GM18907 (cell line): ENCODE data around the gene LAIR2.
"Not testable (repeated sequence)": the region's sequence is repeated elsewhere in the genome, so short reads cannot be mapped to it uniquely, and the experiment has no call there.

Experiments used
- ATAC-seq: cut with Tn5 transposase; IDR thresholded peaks from one replicate; pipeline ENCODE4 v1.9.1; 2021; ENCODE audit warnings: mild to moderate bottlenecking, moderate library complexity; ENCODE audit not compliant: unreplicated experiment

LAIR2 gene

GRCh38 chr19:54492568-54492967 is 10.1 kb upstream of the LAIR2 start:
- no peak for ATAC-seq

GRCh38 chr19:54493056-54493455 is 9.6 kb upstream of the LAIR2 start:
- ATAC-seq = not testable (repeated sequence)

GRCh38 chr19:54493967-54494585 is 8.6 kb upstream of the LAIR2 start:
- ATAC-seq = no peak

GRCh38 chr19:54495284-54495683 is 7.3 kb upstream of the LAIR2 start:
- not testable (repeated sequence) for ATAC-seq

GRCh38 chr19:54497747-54498450 is 4.7 kb upstream of the LAIR2 start:
- ATAC-seq = not testable (repeated sequence)

- not testable (repeated sequence) for ATAC-seq
These were observed 4.2 kb upstream of the LAIR2 start for GRCh38 chr19:54498451-54498772.

GRCh38 chr19:54505542-54505941 is 2.9 kb downstream of the LAIR2 start:
- ATAC-seq = not testable (repeated sequence)

- ATAC-seq = no peak
These were observed 3.4 kb downstream of the LAIR2 start for GRCh38 chr19:54506079-54506478.

GRCh38 chr19:54507038-54507717 is 4.5 kb downstream of the LAIR2 start:
- not testable (repeated sequence) for ATAC-seq

GRCh38 chr19:54507824-54508223 is 5.2 kb downstream of the LAIR2 start:
- ATAC-seq = no peak

- not testable (repeated sequence) for ATAC-seq
These were observed 5.9 kb downstream of the LAIR2 start for GRCh38 chr19:54508487-54508886.

- not testable (repeated sequence) for ATAC-seq
These were observed 6.7 kb downstream of the LAIR2 start for GRCh38 chr19:54509200-54509940.

GRCh38 chr19:54515156-54515555 is 12.5 kb downstream of the LAIR2 start:
- ATAC-seq = no peak

- no peak for ATAC-seq
These were observed 14.9 kb downstream of the LAIR2 start for GRCh38 chr19:54517483-54517882.

GRCh38 chr19:54518844-54519243 is 16.2 kb downstream of the LAIR2 start:
- peak; percentile 43 for ATAC-seq

- peak; percentile 31 for ATAC-seq
These were observed 18.6 kb downstream of the LAIR2 start for GRCh38 chr19:54521022-54521859.

GRCh38 chr19:54521860-54522513 is 19.4 kb downstream of the LAIR2 start:
- ATAC-seq = peak; percentile 38

- no peak for ATAC-seq
These were observed 20.8 kb downstream of the LAIR2 start for GRCh38 chr19:54523403-54523802.

- ATAC-seq = no peak
These were observed 23.0 kb downstream of the LAIR2 start for GRCh38 chr19:54525636-54526035.

GRCh38 chr19:54526972-54527371 is 24.3 kb downstream of the LAIR2 start:
- no peak for ATAC-seq
